HepG2 (cell line): ENCODE results near the gene CALM1. TPM values are rescaled to one million over a fixed set of nuclear protein-coding genes. Genes with fewer than 3 reads are reported as not detected.

Experiments
- E2F5 ChIP-seq: sonication (generic); formaldehyde crosslinking; conservative IDR thresholded peaks from 2 replicates; pipeline ENCODE4 v1.4.0; 2020; ENCODE audit warnings: missing genetic modification reagents
- ELF1 ChIP-seq: sonication (generic); formaldehyde crosslinking; IDR thresholded peaks from 2 replicates; pipeline ENCODE4 v1.4.0; 2020; ENCODE audit warnings: missing genetic modification reagents
- FOSL2 ChIP-seq: sonication (generic); formaldehyde crosslinking; IDR thresholded peaks from 2 replicates; pipeline ENCODE4 v1.4.0; 2020; ENCODE audit warnings: missing genetic modification reagents
- GATA4 ChIP-seq: sonication (generic); IDR thresholded peaks from 2 replicates; pipeline ENCODE4 v1.6.1; 2016; ENCODE audit warnings: antibody characterized with exemption, low read depth, borderline replicate concordance
- HNF4G ChIP-seq, 2 experiments: sonication (generic) in 1 of 2; formaldehyde crosslinking in 1 of 2; IDR thresholded peaks; 2 replicates each; pipeline versions ENCODE4 v1.4.0 to v1.6.1; 2011 to 2020; ENCODE audit warnings: borderline replicate concordance in 2 of 2, low read depth in 2 of 2, mild to moderate bottlenecking in 2 of 2, low read length in 1 of 2, missing genetic modification reagents in 1 of 2, moderate library complexity in 1 of 2
- HOXD1 ChIP-seq: sonication (generic); formaldehyde crosslinking; IDR thresholded peaks from 2 replicates; pipeline ENCODE4 v1.5.0; 2020; ENCODE audit warnings: missing genetic modification reagents
- KLF6 ChIP-seq: IDR thresholded peaks from 2 replicates; pipeline ENCODE4 v1.8.0; 2016; ENCODE audit warnings: missing biosample characterization, missing genetic modification reagents
- PITX1 ChIP-seq: sonication (generic); formaldehyde crosslinking; IDR thresholded peaks from 2 replicates; pipeline ENCODE4 v1.5.1; 2020; ENCODE audit warnings: mild to moderate bottlenecking, missing genetic modification reagents
- ZFP36 ChIP-seq: fragments of 150-350 bp; IDR thresholded peaks from 2 replicates; pipeline ENCODE4 v1.6.1; 2018; ENCODE audit warnings: borderline replicate concordance, low read length, low read depth; ENCODE audit not compliant: partially characterized antibody
- ZHX1 ChIP-seq: sonication (generic); formaldehyde crosslinking; IDR thresholded peaks from 2 replicates; pipeline ENCODE4 v1.8.1; 2022; ENCODE audit warnings: low read depth, mild to moderate bottlenecking, missing genetic modification reagents
- ZNF12 ChIP-seq: sonication (generic); formaldehyde crosslinking; IDR thresholded peaks from 2 replicates; pipeline ENCODE4 v1.5.0; 2020; ENCODE audit warnings: missing genetic modification reagents
- ZNF329 ChIP-seq: sonication (generic); formaldehyde crosslinking; IDR thresholded peaks from 2 replicates; pipeline ENCODE4 v1.9.0; 2021; ENCODE audit warnings: low read depth, mild to moderate bottlenecking, missing genetic modification reagents
- ZNF354B ChIP-seq: sonication (generic); formaldehyde crosslinking; IDR thresholded peaks from 2 replicates; pipeline ENCODE4 v1.8.0; 2022; ENCODE audit warnings: mild to moderate bottlenecking, missing genetic modification reagents
- ZNF563 ChIP-seq: sonication (generic); formaldehyde crosslinking; IDR thresholded peaks from 2 replicates; pipeline ENCODE4 v1.8.0; 2022; ENCODE audit warnings: mild to moderate bottlenecking, moderate library complexity, missing genetic modification reagents
- ZNF572 ChIP-seq: sonication (generic); formaldehyde crosslinking; IDR thresholded peaks from 2 replicates; pipeline ENCODE4 v1.5.1; 2020; ENCODE audit warnings: mild to moderate bottlenecking, missing genetic modification reagents
- ZNF619 ChIP-seq: sonication (generic); formaldehyde crosslinking; IDR thresholded peaks from 2 replicates; pipeline ENCODE4 v1.4.0; 2020; ENCODE audit warnings: mild to moderate bottlenecking, missing genetic modification reagents
- ZSCAN21 ChIP-seq: sonication (generic); formaldehyde crosslinking; IDR thresholded peaks from 2 replicates; pipeline ENCODE4 v1.8.0; 2022; ENCODE audit warnings: mild to moderate bottlenecking, missing genetic modification reagents, moderate library complexity, borderline replicate concordance
- polyA plus RNA-seq, 8 experiments: library from polyadenylated mRNA; depleted of rRNA in 3 of 8; stranded (reverse) in 7 of 8; unstranded in 1 of 8; fragments of >200 nt; fragmentation: Illumina TruSeq in 4 of 8; extraction: Trizol in 4 of 8; gene quantifications; 2 replicates each; pipeline versions ENCODE4 v1.2.1 to v1.2.3, GENCODE V29; 2011 to 2016; ENCODE audit warnings: low read depth in 4 of 8, missing spikeins in 1 of 8, mixed read lengths in 1 of 8; ENCODE audit not compliant: insufficient read depth in 1 of 8
- total RNA-seq, 5 experiments: library from RNA; depleted of rRNA; stranded (reverse); fragments of >200 nt; fragmentation: Illumina TruSeq; extraction: Trizol; gene quantifications; 2 replicates each; pipeline ENCODE4 v1.2.3, GENCODE V29; 2016; ENCODE audit warnings: low read depth in 1 of 5
- TF ChIP-seq, protein P1 (sequence below): sonication (generic); formaldehyde crosslinking; IDR thresholded peaks from 2 replicates; pipeline ENCODE4 v1.5.1; 2020; ENCODE audit warnings: missing genetic modification reagents, mild to moderate bottlenecking, borderline replicate concordance
- TF ChIP-seq, protein P2 (sequence below): sonication (generic); formaldehyde crosslinking; IDR thresholded peaks from 2 replicates; pipeline ENCODE4 v1.8.1; 2023; ENCODE audit warnings: missing genetic modification reagents, inconsistent platforms, borderline replicate concordance
- TF ChIP-seq, protein P3 (sequence below): sonication (generic); formaldehyde crosslinking; IDR thresholded peaks from 2 replicates; pipeline ENCODE4 v1.5.0; 2020; ENCODE audit warnings: missing genetic modification reagents, mild to moderate bottlenecking, borderline replicate concordance

Gene CALM1
- total and polyA plus RNA-seq, 2 of the 13 experiments (the other 11 are each of a cell fraction or from before 2014, with no cell fraction given), result 110 to 238 TPM

DNA sequence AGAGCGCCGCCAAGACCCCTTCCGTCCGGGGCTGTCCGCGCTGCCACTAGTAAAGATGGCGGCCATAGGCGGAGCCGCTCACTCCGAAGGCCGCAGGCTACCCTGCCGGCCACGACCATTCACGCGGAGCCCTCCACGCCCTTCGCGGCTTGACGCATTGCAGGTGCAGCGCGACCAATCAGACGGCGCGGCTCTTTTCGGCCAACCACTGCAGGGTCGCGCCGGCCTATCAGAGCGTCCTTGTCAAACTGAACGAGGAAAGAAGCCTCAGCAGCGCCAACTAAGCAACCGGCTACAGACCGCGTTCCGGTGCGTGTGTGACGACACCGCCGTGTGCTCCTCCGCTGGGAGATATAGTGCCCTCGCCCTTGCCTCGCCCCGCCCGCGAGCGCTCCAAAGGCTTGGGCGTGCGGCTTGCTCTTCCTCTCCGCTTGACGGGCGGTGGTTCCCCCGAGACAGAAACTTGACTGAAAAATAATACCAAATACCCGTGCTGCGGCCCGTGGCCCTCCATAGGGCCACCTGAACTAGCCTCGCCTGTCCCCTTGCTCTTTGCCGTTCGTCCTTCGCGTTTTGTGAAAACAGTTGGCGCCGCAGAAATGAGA lies 13.6 kb upstream of the CALM1 start (continued):
- TF ChIP-seq ZHX1 (peak; percentile 98), KLF6 (CRISPR knock-in tag) (peak; percentile 96), PITX1 (CRISPR knock-in tag) (peak; percentile 82; the same call in 1 of the 2 replicates), ZNF12 (CRISPR knock-in tag) (peak; percentile 2; the same call in 1 of the 2 replicates), ZNF329 (no peak), HNF4G (IDR thresholded peaks at IDR 0.05; ENCODE audit: borderline replicate concordance, low read depth, low read length) (no peak), HNF4G (CRISPR knock-in tag; IDR thresholded peaks at IDR 0.05; ENCODE audit: borderline replicate concordance, low read depth) (peak; percentile 26; the same call in 1 of the 2 replicates), ZNF572 (CRISPR knock-in tag) (0 out of 2 replicates have a peak, but pooled peaks have one; percentile 10), E2F5 (CRISPR knock-in tag) (peak; percentile 82), GATA4 (peak; percentile 65; the same call in 1 of the 2 replicates), ZNF354B (CRISPR knock-in tag) (no peak; the same call in none of the 2 replicates), ZNF619 (no peak), ZNF563 (CRISPR knock-in tag) (peak; percentile 74), ELF1 (peak; percentile 88), HOXD1 (CRISPR knock-in tag) (peak; percentile 65), ZSCAN21 (CRISPR knock-in tag) (peak; percentile 74; the same call in 1 of the 2 replicates), ZFP36 (no peak), FOSL2 (CRISPR knock-in tag) (peak; percentile 75)
- TF ChIP-seq, protein P1, sequence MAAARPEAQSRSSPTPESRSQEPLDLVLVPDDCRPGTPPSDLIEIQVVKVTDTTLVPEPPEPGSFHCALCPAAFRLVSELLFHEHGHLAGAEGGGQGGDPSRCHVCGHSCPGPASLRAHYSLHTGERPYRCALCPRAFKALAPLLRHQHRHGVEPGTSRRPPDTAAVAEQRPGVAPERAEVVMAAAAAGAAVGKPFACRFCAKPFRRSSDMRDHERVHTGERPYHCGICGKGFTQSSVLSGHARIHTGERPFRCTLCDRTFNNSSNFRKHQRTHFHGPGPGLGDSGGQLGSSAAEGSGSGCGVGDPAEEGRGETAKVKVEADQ, result 0 out of 2 replicates have a peak, but pooled peaks have one; percentile 27
- TF ChIP-seq, protein P2, sequence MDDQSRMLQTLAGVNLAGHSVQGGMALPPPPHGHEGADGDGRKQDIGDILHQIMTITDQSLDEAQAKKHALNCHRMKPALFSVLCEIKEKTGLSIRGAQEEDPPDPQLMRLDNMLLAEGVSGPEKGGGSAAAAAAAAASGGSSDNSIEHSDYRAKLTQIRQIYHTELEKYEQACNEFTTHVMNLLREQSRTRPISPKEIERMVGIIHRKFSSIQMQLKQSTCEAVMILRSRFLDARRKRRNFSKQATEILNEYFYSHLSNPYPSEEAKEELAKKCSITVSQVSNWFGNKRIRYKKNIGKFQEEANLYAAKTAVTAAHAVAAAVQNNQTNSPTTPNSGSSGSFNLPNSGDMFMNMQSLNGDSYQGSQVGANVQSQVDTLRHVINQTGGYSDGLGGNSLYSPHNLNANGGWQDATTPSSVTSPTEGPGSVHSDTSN (CRISPR knock-in tag), result no peak
- TF ChIP-seq, protein P3, sequence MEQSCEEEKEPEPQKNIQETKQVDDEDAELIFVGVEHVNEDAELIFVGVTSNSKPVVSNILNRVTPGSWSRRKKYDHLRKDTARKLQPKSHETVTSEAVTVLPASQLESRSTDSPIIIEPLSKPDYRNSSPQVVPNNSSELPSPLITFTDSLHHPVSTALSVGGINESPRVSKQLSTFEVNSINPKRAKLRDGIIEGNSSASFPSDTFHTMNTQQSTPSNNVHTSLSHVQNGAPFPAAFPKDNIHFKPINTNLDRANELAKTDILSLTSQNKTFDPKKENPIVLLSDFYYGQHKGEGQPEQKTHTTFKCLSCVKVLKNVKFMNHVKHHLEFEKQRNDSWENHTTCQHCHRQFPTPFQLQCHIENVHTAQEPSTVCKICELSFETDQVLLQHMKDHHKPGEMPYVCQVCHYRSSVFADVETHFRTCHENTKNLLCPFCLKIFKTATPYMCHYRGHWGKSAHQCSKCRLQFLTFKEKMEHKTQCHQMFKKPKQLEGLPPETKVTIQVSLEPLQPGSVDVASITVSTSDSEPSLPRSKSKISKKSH (CRISPR knock-in tag), result peak; percentile 36; the same call in 1 of the 2 replicates
